T1000 (cell line): ENCODE measurements around the gene GRK3.
"Not testable (repeated sequence)": the region's sequence is repeated elsewhere in the genome, so short reads cannot be mapped to it uniquely, and the experiment has no call there.

Experiments
- DNase-seq: peaks from one replicate; lab custom pipeline; 2025; ENCODE audit warnings: mixed read lengths; lab: John Stamatoyannopoulos, UW

The GRK3 gene

GRCh38 chr22:25572708-25573171 is 8.3 kb downstream of the GRK3 start:
- DNase-seq: no peak

- DNase-seq: no peak
Observed at GRCh38 chr22:25573841-25574240, 9.4 kb downstream of the GRK3 start.

- DNase-seq: no peak
Observed at GRCh38 chr22:25574736-25575135, 10.3 kb downstream of the GRK3 start.

GRCh38 chr22:25575674-25576392 is 11.4 kb downstream of the GRK3 start:
- not testable (repeated sequence) for DNase-seq

GRCh38 chr22:25581452-25581851 is 17.0 kb downstream of the GRK3 start:
- DNase-seq: not testable (repeated sequence)

GRCh38 chr22:25582946-25583345 is 18.5 kb downstream of the GRK3 start:
- no peak for DNase-seq

GRCh38 chr22:25584993-25585392 is 20.5 kb downstream of the GRK3 start:
- not testable (repeated sequence) for DNase-seq

GRCh38 chr22:25589664-25590063 is 25.2 kb downstream of the GRK3 start:
- not testable (repeated sequence) for DNase-seq

- not testable (repeated sequence) for DNase-seq
Observed at GRCh38 chr22:25593323-25593722, 28.8 kb downstream of the GRK3 start.

- DNase-seq: no peak
Observed at GRCh38 chr22:25598609-25599008, 34.1 kb downstream of the GRK3 start.

GRCh38 chr22:25602445-25602844 is 38.0 kb downstream of the GRK3 start:
- no peak for DNase-seq

- DNase-seq: no peak
Observed at GRCh38 chr22:25602916-25603315, 38.4 kb downstream of the GRK3 start.

- DNase-seq: not testable (repeated sequence)
Observed at GRCh38 chr22:25605146-25605545, 40.7 kb downstream of the GRK3 start.

- not testable (repeated sequence) for DNase-seq
Observed at GRCh38 chr22:25605565-25605964, 41.1 kb downstream of the GRK3 start.

GRCh38 chr22:25611284-25611683 is 46.8 kb downstream of the GRK3 start:
- not testable (repeated sequence) for DNase-seq

- not testable (repeated sequence) for DNase-seq
Observed at GRCh38 chr22:25613131-25613530, 48.7 kb downstream of the GRK3 start.

GRCh38 chr22:25613558-25613957 is 49.1 kb downstream of the GRK3 start:
- DNase-seq: not testable (repeated sequence)

GRCh38 chr22:25614791-25615190 is 50.3 kb downstream of the GRK3 start:
- DNase-seq: not testable (repeated sequence)

- no peak for DNase-seq
Observed at GRCh38 chr22:25621986-25622385, 57.5 kb downstream of the GRK3 start.

- DNase-seq: no peak
Observed at GRCh38 chr22:25623310-25623734, 58.8 kb downstream of the GRK3 start.

- no peak for DNase-seq
Observed at GRCh38 chr22:25623851-25624250, 59.4 kb downstream of the GRK3 start.

- DNase-seq: no peak
Observed at GRCh38 chr22:25624476-25624875, 60.0 kb downstream of the GRK3 start.

- not testable (repeated sequence) for DNase-seq
Observed at GRCh38 chr22:25625747-25626623, 61.5 kb downstream of the GRK3 start.
